ENCODE results near the gene TM4SF1. TPM values are rescaled to one million over a fixed set of nuclear protein-coding genes. Genes with fewer than 3 reads are reported as not detected.

Gene TM4SF1
- total and polyA plus RNA-seq, 2 donors (not counting 1 experiment from before 2014, with no cell fraction given) = not detected

- Histone ChIP-seq H3K36me3 (replicated peaks in 1 of 2; ENCODE audit: control extremely low read depth in 1 of 2, control insufficient read depth in 1 of 2, extremely low read depth in 1 of 2, insufficient read depth in 2 of 2, low read length in 1 of 2) (no peaks in the 10 kb centered on the region), H3K27ac (ENCODE audit: low read length in 2 of 2) (no peak overlapping the region), H3K27me3 (replicated peaks in 1 of 4; ENCODE audit: control extremely low read depth in 1 of 4, control insufficient read depth in 3 of 4, insufficient read depth in 4 of 4, low read length in 3 of 4) (peaks cover 0 to 15% (median 6%) of the 10 kb centered on the region in 4 experiments), H3K4me3 (ENCODE audit: control extremely low read depth in 1 of 5, extremely low read depth in 1 of 5, insufficient read depth in 1 of 5, low read depth in 2 of 5, low read length in 4 of 5) (no peak overlapping the region), H3K4me2 (replicated peaks; ENCODE audit: low read depth, low read length, poor library complexity, severe bottlenecking) (no peak overlapping the region), H2AFZ (ENCODE audit: insufficient read depth, low read depth, low read length, poor library complexity, severe bottlenecking) (no peak overlapping the region), H3K9me3 (ENCODE audit: control extremely low read depth in 1 of 3, control insufficient read depth in 2 of 3, insufficient read depth in 1 of 3, low read length in 2 of 3) (no peaks in the 10 kb centered on the region), H4K20me1 (ENCODE audit: control insufficient read depth, insufficient read depth, low read length, poor library complexity, severe bottlenecking) (no peaks in the 10 kb centered on the region), H3K4me1 (ENCODE audit: control insufficient read depth in 2 of 2, insufficient read depth in 2 of 2, low read length in 2 of 2) (no peaks in the 10 kb centered on the region), H3K79me2 (ENCODE audit: control insufficient read depth, insufficient read depth, low read length) (no peaks in the 10 kb centered on the region), H3K9ac (ENCODE audit: low read length) (no peak overlapping the region)
- ATAC-seq (ENCODE audit: low read depth) (no peak), DNase-seq (no peak)
- H3K4me3 Mint-ChIP-seq = no peak overlapping the region
- peaks cover 34% of the 10 kb centered on the region for H3K27me3 Mint-ChIP-seq
- no peak for TF ChIP-seq EZH2 (IDR thresholded peaks at IDR 0.05; ENCODE audit: borderline replicate concordance, insufficient read depth, low read depth, low read length, poor library complexity, severe bottlenecking)
- TF ChIP-seq, protein P1, sequence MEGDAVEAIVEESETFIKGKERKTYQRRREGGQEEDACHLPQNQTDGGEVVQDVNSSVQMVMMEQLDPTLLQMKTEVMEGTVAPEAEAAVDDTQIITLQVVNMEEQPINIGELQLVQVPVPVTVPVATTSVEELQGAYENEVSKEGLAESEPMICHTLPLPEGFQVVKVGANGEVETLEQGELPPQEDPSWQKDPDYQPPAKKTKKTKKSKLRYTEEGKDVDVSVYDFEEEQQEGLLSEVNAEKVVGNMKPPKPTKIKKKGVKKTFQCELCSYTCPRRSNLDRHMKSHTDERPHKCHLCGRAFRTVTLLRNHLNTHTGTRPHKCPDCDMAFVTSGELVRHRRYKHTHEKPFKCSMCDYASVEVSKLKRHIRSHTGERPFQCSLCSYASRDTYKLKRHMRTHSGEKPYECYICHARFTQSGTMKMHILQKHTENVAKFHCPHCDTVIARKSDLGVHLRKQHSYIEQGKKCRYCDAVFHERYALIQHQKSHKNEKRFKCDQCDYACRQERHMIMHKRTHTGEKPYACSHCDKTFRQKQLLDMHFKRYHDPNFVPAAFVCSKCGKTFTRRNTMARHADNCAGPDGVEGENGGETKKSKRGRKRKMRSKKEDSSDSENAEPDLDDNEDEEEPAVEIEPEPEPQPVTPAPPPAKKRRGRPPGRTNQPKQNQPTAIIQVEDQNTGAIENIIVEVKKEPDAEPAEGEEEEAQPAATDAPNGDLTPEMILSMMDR (IDR thresholded peaks at IDR 0.05) = no peak
- no peaks in the 10 kb centered on the region for H3K4me1 Mint-ChIP-seq
- intact Hi-C loops (cut with micrococcal nuclease) = no loop called here
- 89% methylated on average over 3 of the region's 4 CpGs for WGBS (ENCODE audit: insufficient coverage)
- no peaks in the 10 kb centered on the region for H3K9me3 Mint-ChIP-seq (ENCODE audit: insufficient read depth)
- ChIA-PET CTCF (no interaction called here), POLR2A (no interaction called here)
- no peak overlapping the region for H3K27ac Mint-ChIP-seq
Observed at GRCh38 chr3:149343951-149344350, 33.5 kb downstream of the TM4SF1 start.

DNA sequence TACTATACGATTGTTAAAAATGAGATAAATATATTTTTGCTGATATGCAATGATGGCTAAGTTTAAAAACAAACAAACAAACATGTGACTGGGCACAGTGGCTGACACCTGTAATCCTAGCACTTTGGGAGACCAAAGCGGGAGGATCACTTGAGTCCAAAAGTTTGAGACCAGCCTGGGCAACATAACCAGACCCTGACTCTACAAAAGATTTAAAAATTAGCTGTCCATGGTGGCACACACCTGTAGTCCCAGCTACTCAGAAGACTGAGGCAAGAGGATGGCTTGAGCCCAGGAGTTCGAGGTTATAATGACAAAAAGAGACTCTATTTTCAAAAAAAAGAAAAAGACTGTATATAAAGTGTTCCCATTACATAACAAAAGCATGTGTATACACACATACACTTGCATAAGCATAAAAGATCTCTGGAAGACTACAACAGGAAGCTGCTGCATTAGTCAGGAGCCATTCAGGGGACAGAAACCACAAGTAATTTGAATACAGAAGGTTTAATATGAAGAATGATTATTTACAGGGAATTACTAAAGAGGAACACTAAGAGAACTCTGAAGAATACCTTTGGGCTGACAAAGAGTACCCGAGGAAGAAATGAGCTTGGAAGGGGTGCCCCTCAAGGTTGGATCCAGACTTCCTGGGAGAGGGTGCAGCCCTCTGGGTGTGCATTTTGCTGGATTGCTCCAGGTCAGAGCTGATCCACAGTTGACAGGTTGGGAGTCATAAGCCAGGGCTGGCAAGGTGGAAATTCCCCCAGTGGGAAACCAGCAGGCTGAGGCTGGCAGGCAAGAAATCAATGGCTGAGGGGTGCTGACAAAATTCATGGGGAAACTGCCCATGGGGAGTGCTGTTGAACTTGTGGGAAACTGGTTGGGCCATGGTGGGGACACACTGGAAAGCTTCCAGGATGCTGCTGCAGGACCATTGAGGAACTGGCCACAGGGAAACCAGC, 34.8 kb downstream of the TM4SF1 start:
- intact Hi-C loops (cut with micrococcal nuclease) = no loop called here
- Mint-ChIP-seq H3K4me1 (no peaks in the 10 kb centered on the region), H3K9me3 (ENCODE audit: insufficient read depth) (no peaks in the 10 kb centered on the region), H3K4me3 (no peak overlapping the region), H3K27me3 (peaks cover 25% of the 10 kb centered on the region), H3K27ac (no peak overlapping the region)
- DNase-seq (no peak), ATAC-seq (ENCODE audit: low read depth) (no peak)
- no peaks in the 10 kb centered on the region for H3K79me2 ChIP-seq (ENCODE audit: control insufficient read depth, insufficient read depth, low read length)
- peaks cover 0 to 15% (median 5%) of the 10 kb centered on the region in 4 experiments for H3K27me3 ChIP-seq (replicated peaks in 1 of 4; ENCODE audit: control extremely low read depth in 1 of 4, control insufficient read depth in 3 of 4, insufficient read depth in 4 of 4, low read length in 3 of 4)
- WGBS (ENCODE audit: insufficient coverage) = 0% methylated on average over 1 of the region's 4 CpGs
- no peak for TF ChIP-seq EZH2 (IDR thresholded peaks at IDR 0.05; ENCODE audit: borderline replicate concordance, insufficient read depth, low read depth, low read length, poor library complexity, severe bottlenecking)
- TF ChIP-seq, protein P1 (IDR thresholded peaks at IDR 0.05) = no peak
- no peak overlapping the region for H2AFZ ChIP-seq (ENCODE audit: insufficient read depth, low read depth, low read length, poor library complexity, severe bottlenecking)
- no peaks in the 10 kb centered on the region for H3K4me1 ChIP-seq (ENCODE audit: control insufficient read depth in 2 of 2, insufficient read depth in 2 of 2, low read length in 2 of 2)
- ChIA-PET CTCF (no interaction called here), POLR2A (no interaction called here)
- H4K20me1 ChIP-seq (ENCODE audit: control insufficient read depth, insufficient read depth, low read length, poor library complexity, severe bottlenecking) = no peaks in the 10 kb centered on the region
- H3K36me3 ChIP-seq (replicated peaks in 1 of 2; ENCODE audit: control extremely low read depth in 1 of 2, control insufficient read depth in 1 of 2, extremely low read depth in 1 of 2, insufficient read depth in 2 of 2, low read length in 1 of 2) = no peaks in the 10 kb centered on the region
- H3K4me3 ChIP-seq (ENCODE audit: control extremely low read depth in 1 of 5, extremely low read depth in 1 of 5, insufficient read depth in 1 of 5, low read depth in 2 of 5, low read length in 4 of 5) = no peak overlapping the region
- no peak overlapping the region for H3K27ac ChIP-seq (ENCODE audit: low read length in 2 of 2)
- no peak overlapping the region for H3K4me2 ChIP-seq (replicated peaks; ENCODE audit: low read depth, low read length, poor library complexity, severe bottlenecking)
- no peaks in the 10 kb centered on the region for H3K9me3 ChIP-seq (ENCODE audit: control extremely low read depth in 1 of 3, control insufficient read depth in 2 of 3, insufficient read depth in 1 of 3, low read length in 2 of 3)
- no peak overlapping the region for H3K9ac ChIP-seq (ENCODE audit: low read length)

Data from B cell (primary cell).